Measurements from ENCODE around the gene FAM170B. TPM values are rescaled to one million over a fixed set of nuclear protein-coding genes. Genes with fewer than 3 reads are reported as not detected.

Gene FAM170B
- total and polyA plus RNA-seq, 9 of the 15 experiments (the other 6 are each of a cell fraction or from before 2014, with no cell fraction given) = 0.11 to 0.21 TPM; not detected in 7

DNA sequence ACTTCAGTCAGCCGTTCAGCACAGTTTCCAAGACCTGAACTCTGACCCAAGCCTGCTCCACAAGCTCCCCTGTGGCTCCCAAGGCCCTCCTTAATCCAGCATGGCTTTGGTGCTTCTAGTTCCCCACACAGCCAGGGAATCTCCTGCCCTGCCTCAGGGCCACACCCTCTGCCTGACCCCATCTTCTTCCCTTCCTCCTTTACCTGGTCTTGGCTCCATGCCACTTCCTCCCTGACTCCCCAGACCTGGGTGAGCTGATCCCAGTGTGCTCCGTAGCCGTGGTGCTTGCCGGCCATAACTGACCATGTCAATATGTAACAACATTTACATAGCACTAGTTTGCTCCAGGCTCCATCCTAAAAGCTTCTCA is 34.3 kb upstream of the FAM170B start:
- Histone ChIP-seq H3K27me3 (ENCODE audit: control insufficient read depth in 2 of 2, insufficient read depth in 2 of 2, low read length in 2 of 2) (no peaks in the 10 kb centered on the region), H3K4me1 (replicated peaks in 1 of 2; ENCODE audit: control insufficient read depth in 2 of 2, insufficient read depth in 2 of 2, low read length in 2 of 2) (peaks cover 75 to 96% of the 10 kb centered on the region in 2 experiments), H3K9me3 (replicated peaks; ENCODE audit: control insufficient read depth, insufficient read depth, low read depth, low read length) (no peaks in the 10 kb centered on the region), H3K27ac (ENCODE audit: extremely low read depth, low read depth, low read length) (peak overlapping the region; percentile 40), H3K9me1 (ENCODE audit: control insufficient read depth, insufficient read depth, low read length) (peaks cover 9% of the 10 kb centered on the region), H4K20me1 (replicated peaks; ENCODE audit: control insufficient read depth, insufficient read depth, low read length) (no peaks in the 10 kb centered on the region), H3K36me3 (ENCODE audit: control insufficient read depth, insufficient read depth, low read length) (peaks cover 54% of the 10 kb centered on the region), H2AFZ (ENCODE audit: low read depth, low read length) (peak overlapping the region; percentile 43; the same call in 1 of the 2 replicates), H3K4me2 (ENCODE audit: insufficient read depth, low read length) (peak overlapping the region; percentile 70; the same call in 1 of the 2 replicates), H3K4me3 (no peak overlapping the region), H3K9ac (ENCODE audit: insufficient read depth in 1 of 2, low read depth in 2 of 2, low read length in 2 of 2) (peak overlapping the region; percentile 32 to 87; a peak in 3 of 4 replicates), H3K79me2 (ENCODE audit: control insufficient read depth, insufficient read depth, low read length) (peaks cover 48% of the 10 kb centered on the region; the same call in 2 of the 3 replicates)
- ChIA-PET POLR2A (interaction anchor here (1.1 to 2.8 kb wide), 3 partner anchors 10 to 14 kb away, joined by 3 to 11 read pairs (median 4); no protein-coding TSS in a partner anchor), CTCF (ENCODE audit: low intra/inter-chr PET ratio) (no interaction called here)
- FAIRE-seq (no peak), ATAC-seq (no peak), DNase-seq (ENCODE audit: extremely low read depth in 1 of 4, low spot score in 3 of 4) (peak in 3 of 4 experiments; percentile 45 to 58 (median 58))
- BruUV-seq (replicated peaks) = no TSS peak
- in situ Hi-C loops (cut with MboI) = loop anchor here (5.0 kb wide), 1 partner anchor 181 kb away; no protein-coding TSS in a partner anchor
- 49% methylated on average over 4 of the region's 4 CpGs for WGBS (ENCODE audit: insufficient coverage, low coverage, missing lambda C conversion rate)
- intact Hi-C loops (cut with micrococcal nuclease) = no loop called here
- TF ChIP-seq, protein P1, sequence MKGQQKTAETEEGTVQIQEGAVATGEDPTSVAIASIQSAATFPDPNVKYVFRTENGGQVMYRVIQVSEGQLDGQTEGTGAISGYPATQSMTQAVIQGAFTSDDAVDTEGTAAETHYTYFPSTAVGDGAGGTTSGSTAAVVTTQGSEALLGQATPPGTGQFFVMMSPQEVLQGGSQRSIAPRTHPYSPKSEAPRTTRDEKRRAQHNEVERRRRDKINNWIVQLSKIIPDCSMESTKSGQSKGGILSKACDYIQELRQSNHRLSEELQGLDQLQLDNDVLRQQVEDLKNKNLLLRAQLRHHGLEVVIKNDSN (CRISPR knock-in tag; IDR thresholded peaks at IDR 0.05) = peak; percentile 41; the same call in 1 of the 2 replicates
- TF ChIP-seq TAF9B (IDR thresholded peaks at IDR 0.05; ENCODE audit: partially characterized antibody) (no peak), SPI1 (IDR thresholded peaks at IDR 0.05; ENCODE audit: borderline replicate concordance, low read depth, low read length) (peak; percentile 36; the same call in 1 of the 2 replicates), ZNF24 (IDR thresholded peaks at IDR 0.05) (no peak), ZNF175 (CRISPR knock-in tag; IDR thresholded peaks at IDR 0.05; ENCODE audit: low read depth) (no peak), CTBP1 (IDR thresholded peaks at IDR 0.05; ENCODE audit: borderline replicate concordance) (peak; percentile 76; the same call in 1 of the 2 replicates), SNIP1 (IDR thresholded peaks at IDR 0.05; ENCODE audit: low read depth) (no peak), SMAD4 (CRISPR knock-in tag; conservative IDR thresholded peaks at IDR 0.05) (no peak), ZNF311 (CRISPR knock-in tag; IDR thresholded peaks at IDR 0.05) (0 out of 2 replicates have a peak, but pooled peaks have one; percentile 21), GTF2F1 (IDR thresholded peaks at IDR 0.05; ENCODE audit: low read depth, low read length) (no peak), E2F3 (CRISPR knock-in tag; IDR thresholded peaks at IDR 0.05) (no peak)
- TF ChIP-seq, protein P2, sequence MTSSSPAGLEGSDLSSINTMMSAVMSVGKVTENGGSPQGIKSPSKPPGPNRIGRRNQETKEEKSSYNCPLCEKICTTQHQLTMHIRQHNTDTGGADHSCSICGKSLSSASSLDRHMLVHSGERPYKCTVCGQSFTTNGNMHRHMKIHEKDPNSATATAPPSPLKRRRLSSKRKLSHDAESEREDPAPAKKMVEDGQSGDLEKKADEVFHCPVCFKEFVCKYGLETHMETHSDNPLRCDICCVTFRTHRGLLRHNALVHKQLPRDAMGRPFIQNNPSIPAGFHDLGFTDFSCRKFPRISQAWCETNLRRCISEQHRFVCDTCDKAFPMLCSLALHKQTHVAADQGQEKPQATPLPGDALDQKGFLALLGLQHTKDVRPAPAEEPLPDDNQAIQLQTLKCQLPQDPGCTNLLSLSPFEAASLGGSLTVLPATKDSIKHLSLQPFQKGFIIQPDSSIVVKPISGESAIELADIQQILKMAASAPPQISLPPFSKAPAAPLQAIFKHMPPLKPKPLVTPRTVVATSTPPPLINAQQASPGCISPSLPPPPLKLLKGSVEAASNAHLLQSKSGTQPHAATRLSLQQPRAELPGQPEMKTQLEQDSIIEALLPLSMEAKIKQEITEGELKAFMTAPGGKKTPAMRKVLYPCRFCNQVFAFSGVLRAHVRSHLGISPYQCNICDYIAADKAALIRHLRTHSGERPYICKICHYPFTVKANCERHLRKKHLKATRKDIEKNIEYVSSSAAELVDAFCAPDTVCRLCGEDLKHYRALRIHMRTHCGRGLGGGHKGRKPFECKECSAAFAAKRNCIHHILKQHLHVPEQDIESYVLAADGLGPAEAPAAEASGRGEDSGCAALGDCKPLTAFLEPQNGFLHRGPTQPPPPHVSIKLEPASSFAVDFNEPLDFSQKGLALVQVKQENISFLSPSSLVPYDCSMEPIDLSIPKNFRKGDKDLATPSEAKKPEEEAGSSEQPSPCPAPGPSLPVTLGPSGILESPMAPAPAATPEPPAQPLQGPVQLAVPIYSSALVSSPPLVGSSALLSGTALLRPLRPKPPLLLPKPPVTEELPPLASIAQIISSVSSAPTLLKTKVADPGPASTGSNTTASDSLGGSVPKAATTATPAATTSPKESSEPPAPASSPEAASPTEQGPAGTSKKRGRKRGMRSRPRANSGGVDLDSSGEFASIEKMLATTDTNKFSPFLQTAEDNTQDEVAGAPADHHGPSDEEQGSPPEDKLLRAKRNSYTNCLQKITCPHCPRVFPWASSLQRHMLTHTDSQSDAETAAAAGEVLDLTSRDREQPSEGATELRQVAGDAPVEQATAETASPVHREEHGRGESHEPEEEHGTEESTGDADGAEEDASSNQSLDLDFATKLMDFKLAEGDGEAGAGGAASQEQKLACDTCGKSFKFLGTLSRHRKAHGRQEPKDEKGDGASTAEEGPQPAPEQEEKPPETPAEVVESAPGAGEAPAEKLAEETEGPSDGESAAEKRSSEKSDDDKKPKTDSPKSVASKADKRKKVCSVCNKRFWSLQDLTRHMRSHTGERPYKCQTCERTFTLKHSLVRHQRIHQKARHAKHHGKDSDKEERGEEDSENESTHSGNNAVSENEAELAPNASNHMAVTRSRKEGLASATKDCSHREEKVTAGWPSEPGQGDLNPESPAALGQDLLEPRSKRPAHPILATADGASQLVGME (CRISPR knock-in tag; IDR thresholded peaks at IDR 0.05) = peak; percentile 45; the same call in 1 of the 2 replicates
- TF ChIP-seq, protein P3, sequence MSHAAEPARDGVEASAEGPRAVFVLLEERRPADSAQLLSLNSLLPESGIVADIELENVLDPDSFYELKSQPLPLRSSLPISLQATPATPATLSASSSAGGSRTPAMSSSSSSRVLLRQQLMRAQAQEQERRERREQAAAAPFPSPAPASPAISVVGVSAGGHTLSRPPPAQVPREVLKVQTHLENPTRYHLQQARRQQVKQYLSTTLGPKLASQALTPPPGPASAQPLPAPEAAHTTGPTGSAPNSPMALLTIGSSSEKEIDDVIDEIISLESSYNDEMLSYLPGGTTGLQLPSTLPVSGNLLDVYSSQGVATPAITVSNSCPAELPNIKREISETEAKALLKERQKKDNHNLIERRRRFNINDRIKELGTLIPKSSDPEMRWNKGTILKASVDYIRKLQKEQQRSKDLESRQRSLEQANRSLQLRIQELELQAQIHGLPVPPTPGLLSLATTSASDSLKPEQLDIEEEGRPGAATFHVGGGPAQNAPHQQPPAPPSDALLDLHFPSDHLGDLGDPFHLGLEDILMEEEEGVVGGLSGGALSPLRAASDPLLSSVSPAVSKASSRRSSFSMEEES (CRISPR knock-in tag; IDR thresholded peaks at IDR 0.05) = no peak
- TF ChIP-seq, protein P4, sequence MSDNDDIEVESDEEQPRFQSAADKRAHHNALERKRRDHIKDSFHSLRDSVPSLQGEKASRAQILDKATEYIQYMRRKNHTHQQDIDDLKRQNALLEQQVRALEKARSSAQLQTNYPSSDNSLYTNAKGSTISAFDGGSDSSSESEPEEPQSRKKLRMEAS (CRISPR knock-in tag; IDR thresholded peaks at IDR 0.05) = peak; percentile 45; the same call in 1 of the 2 replicates

All from K562 (cell line).